WTC11 (cell line): ENCODE results near the gene COL4A1.

Experiments
- CTCF ChIP-seq: fragments of 200-600 bp; IDR thresholded peaks from 2 replicates; pipeline ENCODE4 v1.8.0; 2022; ENCODE audit warnings: antibody characterized with exemption
- FOXP1 ChIP-seq: sonication (generic); formaldehyde crosslinking; IDR thresholded peaks from 2 replicates; pipeline ENCODE4 v1.8.0; 2022; ENCODE audit warnings: missing genetic modification reagents, mild to moderate bottlenecking, moderate library complexity, borderline replicate concordance
- KAT7 ChIP-seq: sonication (generic); formaldehyde crosslinking; IDR thresholded peaks from 2 replicates; pipeline ENCODE4 v1.8.1; 2023; ENCODE audit warnings: missing genetic modification reagents, mild to moderate bottlenecking, borderline replicate concordance
- TF ChIP-seq, protein P1 (sequence below): sonication (generic); formaldehyde crosslinking; IDR thresholded peaks from 2 replicates; pipeline ENCODE4 v1.8.0; 2022; ENCODE audit warnings: mild to moderate bottlenecking, missing genetic modification reagents
- TF ChIP-seq, protein P2 (sequence below): sonication (generic); formaldehyde crosslinking; conservative IDR thresholded peaks from 2 replicates; pipeline ENCODE4 v1.8.1; 2022; ENCODE audit warnings: mild to moderate bottlenecking, missing genetic modification reagents

DNA sequence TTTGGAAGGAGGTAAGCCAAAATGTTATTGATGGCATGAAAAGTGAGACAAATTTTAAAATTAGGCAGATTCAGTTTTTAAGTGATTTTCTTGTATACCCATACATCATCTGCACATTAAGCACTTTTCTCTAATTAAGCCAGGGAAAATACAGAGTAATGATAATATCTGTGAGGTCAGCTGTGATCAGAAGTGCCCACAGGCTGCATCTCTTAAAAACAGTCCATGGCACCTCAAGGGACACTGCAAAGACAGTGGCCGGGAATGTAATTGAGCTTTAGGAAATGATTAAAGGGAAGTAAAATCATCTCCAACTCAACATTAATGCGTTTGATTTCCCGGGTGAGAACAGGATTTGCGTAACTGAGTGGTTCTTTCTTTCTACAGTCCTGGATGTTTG is 2.0 kb downstream of the COL4A1 start:
- TF ChIP-seq KAT7 (CRISPR knock-in tag) (no peak), FOXP1 (CRISPR knock-in tag) (no peak), CTCF (no peak)
- TF ChIP-seq, protein P1, sequence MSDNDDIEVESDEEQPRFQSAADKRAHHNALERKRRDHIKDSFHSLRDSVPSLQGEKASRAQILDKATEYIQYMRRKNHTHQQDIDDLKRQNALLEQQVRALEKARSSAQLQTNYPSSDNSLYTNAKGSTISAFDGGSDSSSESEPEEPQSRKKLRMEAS (CRISPR knock-in tag), result no peak
- TF ChIP-seq, protein P2, sequence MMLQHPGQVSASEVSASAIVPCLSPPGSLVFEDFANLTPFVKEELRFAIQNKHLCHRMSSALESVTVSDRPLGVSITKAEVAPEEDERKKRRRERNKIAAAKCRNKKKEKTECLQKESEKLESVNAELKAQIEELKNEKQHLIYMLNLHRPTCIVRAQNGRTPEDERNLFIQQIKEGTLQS (CRISPR knock-in tag), result no peak
